VCaP (cell line): ENCODE data around the gene MORC1.

Source experiments
- H3K27ac ChIP-seq: fragments of 450-650 bp; 2 replicates; pipeline ENCODE4 v1.5.1; 2017
- TF ChIP-seq, protein P1 (sequence below): fragments of 450-650 bp; conservative IDR thresholded peaks from 2 replicates; pipeline ENCODE4 v1.5.1; 2017; ENCODE audit warnings: mild to moderate bottlenecking, moderate library complexity

MORC1 gene

DNA sequence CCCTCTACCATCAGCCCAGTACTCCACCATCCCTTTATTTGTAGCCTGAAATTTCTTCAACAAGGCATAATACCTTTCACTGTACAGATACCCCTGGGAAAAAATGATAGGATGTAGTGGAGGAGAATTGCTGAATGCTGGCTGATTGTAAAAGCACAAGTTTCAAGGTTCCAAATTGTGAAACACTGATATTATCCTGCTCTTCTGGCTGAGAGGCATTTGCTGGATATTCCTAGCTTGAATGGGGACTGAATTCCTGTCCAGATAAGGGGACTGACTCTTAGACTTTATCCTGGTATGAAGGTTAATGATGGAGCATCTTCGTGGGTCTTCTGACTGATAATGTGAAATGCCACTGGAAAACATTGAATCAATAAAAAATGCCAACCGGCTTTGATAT lies 9.6 kb upstream of the MORC1 start:
- H3K27ac ChIP-seq: no peak overlapping the region
- TF ChIP-seq, protein P1, sequence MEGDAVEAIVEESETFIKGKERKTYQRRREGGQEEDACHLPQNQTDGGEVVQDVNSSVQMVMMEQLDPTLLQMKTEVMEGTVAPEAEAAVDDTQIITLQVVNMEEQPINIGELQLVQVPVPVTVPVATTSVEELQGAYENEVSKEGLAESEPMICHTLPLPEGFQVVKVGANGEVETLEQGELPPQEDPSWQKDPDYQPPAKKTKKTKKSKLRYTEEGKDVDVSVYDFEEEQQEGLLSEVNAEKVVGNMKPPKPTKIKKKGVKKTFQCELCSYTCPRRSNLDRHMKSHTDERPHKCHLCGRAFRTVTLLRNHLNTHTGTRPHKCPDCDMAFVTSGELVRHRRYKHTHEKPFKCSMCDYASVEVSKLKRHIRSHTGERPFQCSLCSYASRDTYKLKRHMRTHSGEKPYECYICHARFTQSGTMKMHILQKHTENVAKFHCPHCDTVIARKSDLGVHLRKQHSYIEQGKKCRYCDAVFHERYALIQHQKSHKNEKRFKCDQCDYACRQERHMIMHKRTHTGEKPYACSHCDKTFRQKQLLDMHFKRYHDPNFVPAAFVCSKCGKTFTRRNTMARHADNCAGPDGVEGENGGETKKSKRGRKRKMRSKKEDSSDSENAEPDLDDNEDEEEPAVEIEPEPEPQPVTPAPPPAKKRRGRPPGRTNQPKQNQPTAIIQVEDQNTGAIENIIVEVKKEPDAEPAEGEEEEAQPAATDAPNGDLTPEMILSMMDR: no peak

DNA sequence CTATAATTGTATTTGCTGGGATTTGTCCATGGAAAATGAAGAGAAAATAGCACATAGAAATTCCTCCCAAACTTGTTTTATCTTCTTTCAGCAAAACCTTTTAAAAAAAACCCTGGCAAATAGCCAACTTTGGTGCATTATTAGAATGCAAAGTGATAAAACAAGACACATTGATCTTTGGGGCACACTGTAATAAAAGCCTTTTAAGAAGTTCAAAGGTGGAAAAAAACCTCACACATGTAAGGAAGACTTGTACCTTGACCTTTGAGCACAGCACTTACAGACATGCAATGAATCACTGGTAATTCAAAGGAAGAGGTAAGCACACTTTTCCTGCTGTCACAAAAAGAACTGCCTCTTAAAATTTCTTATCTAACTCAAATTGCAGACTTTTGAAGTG lies 8.0 kb upstream of the MORC1 start:
- TF ChIP-seq, protein P1: no peak
- H3K27ac ChIP-seq: no peak overlapping the region

DNA sequence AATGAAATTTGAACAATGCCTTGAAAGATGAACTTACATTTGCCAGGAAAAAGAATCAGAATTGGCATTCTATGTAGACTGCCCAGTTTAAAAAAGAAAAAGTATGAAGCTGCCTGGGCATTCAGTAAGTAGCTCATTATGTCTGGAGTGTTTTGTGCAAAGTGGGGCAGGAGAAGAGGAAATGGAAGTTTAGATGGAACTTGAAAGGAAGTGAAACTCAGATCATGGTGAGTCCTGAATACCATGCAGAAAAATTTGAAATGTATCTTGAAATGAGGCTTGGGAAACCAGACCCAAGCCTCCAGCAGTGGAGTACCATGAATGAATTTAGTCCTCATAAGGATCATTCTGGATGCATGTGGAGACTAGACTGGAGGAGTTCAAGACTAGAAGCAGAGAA lies 4.8 kb upstream of the MORC1 start:
- TF ChIP-seq, protein P1: no peak
- no peak overlapping the region for H3K27ac ChIP-seq

DNA sequence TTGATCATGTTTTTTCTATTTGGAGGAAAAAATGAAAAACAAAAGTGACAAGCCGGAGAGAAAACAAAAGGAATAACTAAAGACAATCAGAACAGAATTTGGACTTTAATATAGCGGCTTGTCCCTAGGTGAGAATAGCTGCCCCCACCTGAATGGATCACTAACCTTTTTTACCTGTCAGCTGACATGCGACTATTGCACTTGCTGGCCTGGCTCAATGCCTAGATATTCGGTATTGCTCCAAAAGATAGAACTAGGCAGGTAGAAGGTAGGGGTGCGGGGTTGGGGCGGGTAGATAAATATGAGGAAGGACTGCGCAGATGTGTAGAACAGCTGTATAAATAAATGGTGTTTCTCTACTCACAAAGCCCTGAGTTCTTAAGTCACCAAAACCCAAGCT lies 650 bp upstream of the MORC1 start:
- H3K27ac ChIP-seq: no peak overlapping the region
- TF ChIP-seq, protein P1: no peak

DNA sequence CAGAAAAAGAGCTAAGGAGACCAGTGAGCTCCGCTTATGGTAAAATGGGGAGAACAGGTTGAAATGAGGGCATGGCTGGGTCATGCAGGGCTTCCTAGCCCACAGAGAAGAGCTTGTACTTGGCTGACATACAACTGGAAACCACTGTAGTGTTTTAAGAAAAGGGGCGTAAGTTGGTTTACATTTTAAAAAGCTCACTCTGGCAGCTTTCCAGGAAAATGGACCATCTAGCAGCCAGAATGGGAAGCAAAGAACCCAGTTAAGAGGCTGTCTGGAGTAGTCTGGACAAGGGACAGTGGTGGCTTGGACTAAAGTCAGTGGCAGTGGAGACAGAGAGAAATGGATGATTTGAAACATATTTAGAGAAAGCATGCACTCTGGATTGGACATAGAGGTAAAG lies 1.9 kb downstream of the MORC1 start:
- TF ChIP-seq, protein P1: no peak
- H3K27ac ChIP-seq: no peak overlapping the region

DNA sequence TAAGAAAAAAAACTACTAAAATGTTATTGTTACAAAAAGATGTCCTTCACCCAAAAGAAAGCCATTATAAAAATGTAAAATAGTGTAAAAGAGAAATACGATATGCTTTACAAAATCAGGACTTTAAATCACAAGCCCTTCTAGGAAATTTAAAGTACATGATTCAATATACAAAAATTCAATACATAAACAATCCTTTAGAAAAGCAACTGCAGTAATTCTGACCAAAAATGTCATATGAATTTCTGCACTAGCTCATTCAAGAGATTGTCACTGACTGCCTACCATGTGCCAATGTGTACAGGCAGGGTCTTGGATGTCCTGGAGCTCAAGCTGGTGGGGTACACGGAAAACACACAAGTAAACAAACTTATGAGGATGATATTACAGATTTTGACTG lies 2.5 kb downstream of the MORC1 start:
- no peak overlapping the region for H3K27ac ChIP-seq
- TF ChIP-seq, protein P1: no peak

DNA sequence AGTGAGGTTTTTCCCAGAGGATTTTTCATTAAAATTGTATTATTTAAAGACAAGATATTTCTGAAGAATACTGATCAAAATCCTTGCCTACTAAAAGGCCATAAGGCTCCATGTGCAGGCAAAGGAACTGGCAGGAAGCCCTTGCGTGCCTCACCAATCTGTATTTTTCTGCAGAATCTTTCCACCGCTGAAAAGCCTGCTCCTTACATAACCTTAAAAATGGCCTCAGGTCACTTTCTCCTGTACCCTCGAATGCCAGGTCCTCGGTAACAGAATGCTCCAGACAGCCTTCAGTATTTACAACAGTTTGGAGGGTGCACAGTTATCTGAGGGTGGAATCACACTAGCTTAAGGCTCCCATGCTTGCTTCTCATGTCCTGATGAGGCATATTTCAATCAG lies 3.2 kb downstream of the MORC1 start:
- no peak overlapping the region for H3K27ac ChIP-seq
- TF ChIP-seq, protein P1: no peak
